ENCODE results near the gene ITGA2.

The ITGA2 gene

DNA sequence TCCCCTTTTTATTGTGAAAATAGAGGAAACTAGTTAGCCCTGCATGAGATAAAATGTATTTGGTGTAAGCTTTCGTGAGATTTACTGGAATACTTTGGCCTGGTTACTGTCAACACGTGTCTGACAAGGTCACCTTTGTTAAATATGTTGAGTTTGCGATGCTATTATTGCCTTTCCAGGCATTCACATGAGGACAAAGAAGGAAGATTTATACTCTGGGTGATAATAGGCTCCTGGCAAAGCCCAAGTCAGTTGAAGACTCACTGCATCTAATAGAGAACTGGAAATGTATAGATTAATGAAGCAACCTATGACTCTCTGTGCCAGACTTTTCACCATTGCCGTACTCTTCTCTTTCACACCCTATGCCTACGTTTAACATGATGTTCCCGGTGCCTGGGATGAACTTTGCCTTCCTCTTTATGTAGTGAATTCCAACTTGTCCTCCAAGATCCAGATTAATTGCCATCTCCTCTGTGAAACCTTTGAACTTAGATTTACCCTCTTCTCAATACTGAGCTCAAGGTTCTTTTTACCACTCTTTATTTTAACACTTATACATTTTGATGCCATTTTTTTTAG lies 33.9 kb downstream of the ITGA2 start:
- no peak for DNase-seq

DNA sequence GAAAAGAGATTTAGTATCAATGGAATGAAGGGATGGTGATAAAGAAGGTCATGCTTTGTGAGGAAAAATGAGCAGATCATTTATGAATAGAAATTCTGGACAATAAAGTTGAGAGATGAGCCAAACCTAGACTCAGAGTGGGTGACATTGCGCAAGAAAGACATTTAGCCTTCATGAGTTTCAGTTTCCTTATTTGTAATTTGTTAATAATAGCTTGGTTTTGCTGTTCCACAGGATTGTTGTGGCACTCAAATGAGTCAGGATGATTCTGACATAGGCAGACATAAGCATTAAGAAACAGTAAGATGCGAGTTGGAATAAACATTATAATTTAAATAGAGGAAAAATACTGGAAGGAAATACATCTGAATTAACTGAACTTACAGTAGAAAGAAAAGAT lies 34.8 kb downstream of the ITGA2 start:
- DNase-seq, result no peak

DNA sequence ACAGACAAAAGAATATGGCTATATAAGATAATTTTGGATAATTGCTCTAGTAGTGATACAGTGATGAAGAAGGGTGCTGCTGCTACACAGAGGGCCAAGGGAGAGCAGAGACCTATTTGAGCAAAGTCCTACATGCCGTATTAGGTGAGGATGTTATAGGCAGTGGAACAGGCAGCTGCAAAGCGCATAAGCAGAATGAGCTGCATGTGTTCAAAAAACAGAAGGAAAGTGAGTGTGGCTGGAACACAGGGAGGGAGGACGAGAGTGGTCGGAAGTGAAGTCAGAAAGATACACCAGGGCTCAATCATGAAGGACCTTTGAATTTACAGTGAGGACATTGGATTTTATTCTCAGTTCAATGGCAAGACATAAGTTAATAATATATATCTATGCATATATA lies 35.4 kb downstream of the ITGA2 start:
- no peak for DNase-seq

DNA sequence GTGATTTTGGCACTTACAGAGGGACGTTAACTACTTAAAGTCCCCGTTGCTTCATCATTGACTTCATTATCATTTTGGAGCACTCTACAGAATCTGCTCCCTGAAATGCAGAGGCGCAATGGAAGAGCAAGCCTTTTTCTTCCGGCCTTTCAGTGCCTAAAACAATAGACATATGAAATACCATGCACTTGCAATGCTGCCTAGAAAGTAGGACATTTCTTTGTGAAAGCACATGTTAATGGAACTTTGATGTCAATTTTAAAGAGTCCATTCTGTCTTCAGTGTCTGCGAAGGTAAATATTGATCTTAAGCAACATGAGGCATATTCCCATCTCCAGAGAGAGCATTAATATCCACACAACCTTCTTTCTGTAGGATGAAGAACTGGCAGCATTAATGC lies 36.3 kb downstream of the ITGA2 start:
- no peak for DNase-seq

DNA sequence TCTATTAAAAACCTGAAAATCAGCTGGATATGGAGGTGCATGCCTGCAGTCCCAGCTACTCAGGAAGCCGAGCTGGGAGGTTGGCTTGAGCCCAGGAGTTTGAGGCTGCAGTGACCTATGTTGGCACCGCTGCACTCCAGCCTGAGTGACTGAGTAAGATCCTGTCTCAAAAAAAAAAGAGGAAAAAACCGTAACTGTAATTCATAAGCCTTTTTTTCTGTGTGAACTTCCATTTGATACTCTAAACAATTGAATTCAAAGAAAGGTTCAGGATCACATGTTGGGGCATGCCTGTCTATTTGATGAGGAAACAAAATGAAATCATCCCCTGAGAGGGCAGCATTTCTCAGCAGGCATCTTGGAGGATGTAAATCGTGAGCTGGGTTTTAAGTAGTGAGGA lies 38.8 kb downstream of the ITGA2 start:
- no peak for DNase-seq

DNA sequence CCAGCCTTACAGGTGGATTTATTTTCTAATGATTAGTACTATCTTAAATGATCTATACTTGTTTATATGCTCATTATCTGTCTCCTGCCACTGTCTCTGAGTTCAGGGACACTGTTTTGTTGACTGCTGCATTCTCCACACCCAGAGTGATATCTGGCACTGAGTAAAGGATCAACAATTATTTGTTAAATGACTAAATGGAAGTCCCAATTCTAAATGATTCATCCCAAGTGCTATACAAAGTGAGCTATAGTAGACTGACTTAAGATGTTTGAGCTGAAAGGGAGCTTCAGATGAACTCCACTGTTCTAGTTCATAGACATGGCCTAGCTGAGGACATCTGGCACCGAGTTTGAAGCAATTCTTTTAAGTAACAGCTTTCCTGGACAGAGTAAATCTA lies 40.5 kb downstream of the ITGA2 start:
- DNase-seq, result no peak

DNA sequence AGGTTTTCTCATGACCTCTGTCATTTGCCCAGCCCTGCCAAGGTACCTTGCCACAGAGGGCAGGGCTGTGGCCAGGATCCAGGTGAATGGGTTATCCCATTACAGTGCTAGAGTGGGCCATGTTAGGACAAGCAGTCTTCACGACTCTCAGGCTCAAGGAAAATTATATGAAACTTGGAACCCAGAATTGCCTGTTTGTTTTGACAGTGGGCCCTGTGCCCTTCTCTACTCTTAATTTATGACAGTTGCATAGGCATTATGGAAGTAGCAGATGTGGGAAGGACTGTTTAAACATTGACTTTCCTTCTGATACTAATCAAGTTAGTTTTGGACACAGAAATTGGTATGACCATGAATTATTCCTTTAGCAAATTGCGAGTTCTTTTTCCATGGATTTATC lies 41.7 kb downstream of the ITGA2 start:
- no peak for DNase-seq

DNA sequence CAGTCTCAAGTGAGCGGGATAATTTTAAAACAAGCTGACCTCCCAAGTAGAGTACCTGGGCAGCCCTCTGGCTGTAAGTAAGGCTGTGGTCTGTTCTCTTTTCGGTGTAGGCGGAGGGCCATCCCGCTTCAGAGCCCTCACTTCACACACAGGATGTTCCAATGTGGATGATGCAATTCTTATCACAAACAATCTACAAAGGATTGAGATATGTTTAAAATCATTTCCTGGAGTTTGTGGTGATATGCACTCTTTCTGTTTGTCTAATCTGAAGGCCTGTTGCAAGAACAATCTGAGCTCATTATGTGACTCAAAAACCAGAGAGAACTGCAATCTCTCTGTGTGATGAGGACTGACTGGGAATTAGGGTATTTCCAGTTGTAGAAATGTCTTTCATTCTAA lies 42.5 kb downstream of the ITGA2 start:
- DNase-seq, result no peak

DNA sequence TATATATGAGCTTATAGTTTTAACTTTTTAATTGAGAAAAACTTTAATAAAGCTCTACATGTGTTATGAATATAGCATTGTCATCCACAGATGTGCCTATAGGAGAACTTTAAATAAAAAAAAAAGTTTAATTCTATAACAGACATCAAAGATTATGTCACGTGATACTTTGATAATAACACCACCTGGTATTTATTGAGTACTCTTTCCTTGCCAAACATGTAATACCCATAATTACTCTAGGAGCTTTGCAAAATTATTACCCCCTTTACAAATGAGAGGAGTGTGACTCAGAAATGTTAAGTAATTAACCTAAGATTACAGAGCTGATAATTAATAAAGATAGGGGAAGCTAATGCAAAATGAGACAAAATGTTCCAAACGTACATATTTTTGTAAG lies 43.0 kb downstream of the ITGA2 start:
- no peak for DNase-seq

DNA sequence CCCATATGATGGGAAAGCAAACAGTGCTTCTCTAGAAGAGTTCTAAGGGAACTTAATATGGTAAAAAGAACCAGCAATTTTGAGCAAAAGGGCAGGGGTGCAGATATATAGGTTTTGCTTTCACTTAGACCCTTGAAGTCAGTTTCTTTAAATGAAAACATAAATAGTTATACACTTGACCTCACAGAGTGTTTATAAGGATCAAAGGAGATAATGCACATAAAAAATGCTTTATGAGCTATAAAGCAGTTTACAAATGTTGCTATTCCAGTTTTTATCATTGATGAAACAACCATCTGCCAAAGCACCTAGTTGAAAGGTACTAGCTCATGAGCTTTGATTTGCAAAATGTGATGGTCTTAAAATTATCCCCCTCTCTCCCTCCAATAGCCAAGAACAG lies 45.7 kb downstream of the ITGA2 start:
- no peak for DNase-seq

DNA sequence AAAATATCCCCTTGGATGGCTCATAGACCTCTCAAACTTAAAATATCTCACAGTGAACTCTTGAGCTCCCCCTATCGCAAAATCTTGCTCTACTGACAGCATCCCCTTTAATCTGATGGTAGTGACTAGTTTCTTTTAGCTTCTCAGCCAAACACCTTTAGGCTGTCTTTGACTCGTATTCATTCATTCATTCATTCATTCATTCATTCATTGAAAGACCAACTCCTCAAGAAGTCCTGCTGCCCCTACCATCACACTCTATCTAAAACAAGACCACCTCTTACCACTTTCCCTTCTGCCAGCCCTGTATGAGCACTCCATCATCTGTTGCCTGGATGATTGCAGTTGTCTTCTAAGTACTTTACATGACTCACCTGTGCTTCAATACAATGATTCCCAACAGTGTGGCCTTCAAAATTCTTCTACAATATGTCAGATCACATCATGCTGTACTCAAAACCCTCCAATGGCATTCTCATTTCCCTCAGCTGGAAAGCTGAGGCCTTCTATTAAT lies 46.8 kb downstream of the ITGA2 start:
- DNase-seq, result no peak

DNA sequence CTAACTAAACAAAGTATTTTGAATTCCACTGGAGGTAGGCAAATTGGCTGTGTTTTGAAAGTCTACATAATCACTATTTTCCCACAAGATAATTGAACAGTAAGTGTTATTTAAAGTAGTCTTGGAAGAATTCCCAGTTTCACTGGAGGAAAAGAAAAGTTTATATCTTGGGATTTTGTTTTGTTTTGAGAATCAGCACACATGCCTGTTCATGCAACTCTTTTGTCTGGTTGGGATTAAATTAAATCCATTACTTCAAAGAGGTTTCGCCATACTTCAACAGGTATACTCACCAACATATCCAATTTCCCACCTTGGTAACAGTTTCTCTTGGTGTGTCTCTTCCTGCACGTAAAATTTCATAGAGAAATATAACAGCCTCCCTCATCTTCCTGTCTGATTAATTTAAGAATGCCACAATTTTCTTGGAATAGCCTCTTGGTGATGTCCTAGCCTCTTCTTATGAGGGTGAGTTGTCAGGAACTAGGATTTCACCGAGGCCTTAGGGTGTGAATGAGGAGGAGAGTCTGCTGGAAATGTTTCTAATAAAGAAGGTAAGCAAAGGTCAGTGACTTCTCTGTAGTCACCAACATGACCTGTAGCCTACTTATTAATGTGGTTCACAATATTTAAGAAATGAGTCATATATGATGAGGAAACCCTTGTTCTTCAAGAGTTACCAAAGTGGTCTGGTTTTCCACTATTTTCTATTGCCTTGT lies 48.1 kb downstream of the ITGA2 start:
- no peak for DNase-seq

DNA sequence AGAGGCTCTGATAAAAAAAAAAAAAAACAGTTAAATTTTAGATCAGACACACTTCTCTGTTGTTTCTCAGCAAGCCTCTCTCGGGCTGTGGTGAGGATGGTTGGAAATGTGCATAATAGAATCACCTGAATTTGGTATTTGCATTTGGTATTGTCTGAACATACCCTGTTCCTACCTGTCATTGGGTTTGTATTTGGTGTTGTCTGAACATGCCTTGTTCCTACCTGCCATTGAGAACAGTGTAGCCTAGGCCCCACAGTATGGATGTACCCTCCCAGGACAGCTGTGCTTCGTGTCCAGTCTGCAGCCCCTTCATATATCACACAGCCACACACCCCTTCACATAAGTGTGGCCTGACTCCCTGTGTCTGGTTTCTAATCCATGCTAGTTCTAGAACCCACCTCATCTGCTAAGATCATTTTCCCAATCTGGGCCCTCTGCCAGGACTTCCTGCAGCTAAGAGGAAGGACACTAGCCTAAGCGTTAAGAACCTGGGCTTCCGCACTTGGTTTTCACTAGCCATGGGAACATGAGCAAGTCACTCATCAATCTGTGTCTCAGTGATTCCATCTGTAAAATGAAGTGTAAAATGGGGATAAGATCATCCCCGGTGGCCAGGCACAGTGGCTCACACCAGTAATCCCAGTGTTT lies 49.2 kb downstream of the ITGA2 start:
- no peak for DNase-seq

DNA sequence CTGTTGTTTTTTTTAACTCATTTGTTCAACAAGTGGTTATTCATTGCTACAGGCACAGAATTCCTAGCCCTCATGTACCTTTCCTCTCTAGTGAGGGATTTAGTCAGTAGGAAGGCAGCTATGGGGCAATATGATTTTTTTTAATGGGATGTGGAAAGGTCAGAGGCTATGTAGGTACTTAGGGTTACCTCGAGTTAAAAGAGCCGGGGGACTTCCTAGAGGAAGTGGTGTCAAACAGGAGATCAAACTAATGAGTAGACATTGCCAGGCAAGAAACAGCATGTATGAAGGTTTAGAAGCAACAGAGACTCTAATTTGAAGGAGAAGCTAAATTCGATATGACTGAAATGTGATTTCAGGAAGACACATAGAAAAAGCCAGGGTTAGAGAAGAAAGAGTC lies 50.7 kb downstream of the ITGA2 start:
- DNase-seq, result no peak

DNA sequence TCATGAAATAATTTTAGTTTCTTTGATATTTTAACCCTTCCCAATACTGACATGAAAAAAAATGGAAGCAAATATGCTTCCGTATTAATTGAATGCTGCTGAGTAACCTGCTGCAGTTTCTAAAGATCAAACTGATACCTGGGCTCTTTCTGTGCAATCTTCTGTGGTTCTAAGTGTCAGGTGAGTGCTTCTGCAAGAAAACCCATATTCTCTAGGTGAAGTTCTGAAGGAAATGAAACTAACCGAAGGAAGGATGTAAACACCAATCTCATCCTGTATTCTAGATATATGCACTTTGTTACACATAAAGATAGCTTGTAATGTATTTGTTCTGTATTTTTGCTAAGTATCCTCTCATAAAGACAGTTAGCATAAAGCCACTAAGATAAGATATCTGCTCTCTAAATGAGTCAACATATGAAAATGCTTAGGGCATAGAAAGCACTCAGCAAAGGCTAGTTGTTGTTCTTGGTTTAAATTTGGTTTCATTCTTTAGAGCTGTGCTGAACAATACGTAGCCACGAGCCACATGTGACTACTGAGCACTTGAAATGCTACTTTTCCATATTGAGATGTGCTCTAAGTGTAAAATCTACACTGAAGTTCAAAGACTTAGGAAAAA lies 52.0 kb downstream of the ITGA2 start:
- no peak for DNase-seq

DNA sequence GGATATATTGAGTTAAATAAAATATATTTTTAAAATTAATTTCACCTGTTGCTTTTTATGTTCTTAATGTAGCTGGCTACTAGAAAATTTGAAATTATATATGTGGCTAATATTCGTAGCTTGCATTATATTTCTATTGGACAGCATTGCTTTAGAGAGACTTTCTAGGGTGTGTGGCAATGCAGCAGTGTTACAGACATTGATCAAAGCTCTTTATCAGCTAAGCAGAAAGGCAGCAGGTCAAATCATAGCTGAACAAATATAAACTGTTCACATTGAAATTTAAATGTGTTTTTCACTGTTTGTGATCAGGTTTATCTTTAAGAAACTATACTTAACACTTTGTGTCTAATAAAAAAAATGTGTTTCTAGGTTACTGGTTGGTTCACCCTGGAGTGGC lies 52.6 kb downstream of the ITGA2 start:
- no peak for DNase-seq

DNA sequence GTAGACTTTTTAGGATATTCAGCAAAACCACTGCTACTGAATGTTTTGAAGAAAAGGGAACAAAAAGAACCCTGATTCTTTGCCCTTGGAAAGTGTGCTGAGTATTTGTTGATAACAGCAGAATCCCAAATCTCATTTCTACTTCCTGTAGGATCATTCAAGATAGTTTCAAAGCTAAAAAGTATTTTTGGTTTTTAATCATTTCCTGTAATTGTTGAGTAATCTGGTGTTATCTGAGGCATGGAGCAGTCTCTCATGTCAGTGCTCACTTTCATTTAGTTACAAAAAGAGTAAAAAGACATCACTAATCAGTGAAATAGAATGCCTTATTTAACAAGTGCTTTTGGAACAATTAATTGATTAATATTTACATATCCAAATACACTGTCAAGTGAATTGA lies 56.1 kb downstream of the ITGA2 start:
- no peak for DNase-seq

DNA sequence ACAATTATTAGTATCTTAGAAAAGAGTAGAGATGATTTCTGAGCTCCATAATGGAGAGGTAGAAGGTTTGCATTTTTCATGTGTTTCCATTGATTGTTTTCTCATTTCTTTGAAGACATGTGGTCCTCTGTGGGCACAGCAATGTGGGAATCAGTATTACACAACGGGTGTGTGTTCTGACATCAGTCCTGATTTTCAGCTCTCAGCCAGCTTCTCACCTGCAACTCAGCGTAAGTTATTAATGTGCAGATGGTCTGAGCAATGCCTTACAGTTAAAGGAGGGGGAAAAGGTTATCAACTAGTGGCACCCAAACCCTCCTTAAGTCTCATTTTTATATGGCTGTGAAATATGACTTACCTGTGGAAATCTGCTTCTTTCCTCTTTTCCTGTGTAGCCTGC lies 59.1 kb downstream of the ITGA2 start:
- DNase-seq, result no peak

DNA sequence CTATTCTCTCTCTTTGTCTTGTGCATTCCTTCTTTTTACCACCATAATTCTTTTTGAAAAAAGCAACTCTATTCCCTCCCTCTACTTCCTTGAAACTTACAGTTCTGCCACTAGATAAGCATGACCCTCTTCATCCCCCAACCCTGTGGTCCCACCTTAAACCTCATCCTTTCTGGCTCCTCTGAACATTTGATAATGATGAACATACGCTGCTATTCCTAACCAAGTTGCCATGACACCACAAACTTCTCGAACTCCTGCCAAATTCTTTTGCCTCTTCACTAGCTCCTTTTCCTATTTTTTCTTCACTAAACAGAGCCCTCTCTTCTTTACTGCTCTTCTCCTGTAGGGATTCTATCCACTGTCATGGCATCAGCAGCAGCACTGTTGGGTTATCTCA lies 63.3 kb downstream of the ITGA2 start:
- no peak for DNase-seq

DNA sequence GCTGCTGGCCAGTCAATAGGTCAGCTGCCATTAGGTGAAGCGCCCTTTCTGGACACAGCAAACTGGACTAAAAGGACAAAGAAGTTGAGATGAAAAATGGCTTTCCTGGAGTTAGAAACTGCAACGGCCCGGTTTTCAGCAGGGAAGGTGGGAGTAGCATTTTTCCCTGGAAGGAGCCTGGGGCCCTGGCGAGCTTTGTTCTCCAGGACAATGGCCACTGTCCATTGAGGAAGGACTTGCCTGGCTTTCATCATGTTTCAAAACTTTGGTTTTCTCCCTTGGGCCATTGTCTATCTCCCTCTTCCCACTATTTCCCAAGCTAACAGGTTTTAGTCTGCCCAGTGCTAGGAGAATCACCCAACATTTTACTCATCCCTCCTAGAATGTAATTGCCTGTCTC lies 64.2 kb downstream of the ITGA2 start:
- no peak for DNase-seq

DNA sequence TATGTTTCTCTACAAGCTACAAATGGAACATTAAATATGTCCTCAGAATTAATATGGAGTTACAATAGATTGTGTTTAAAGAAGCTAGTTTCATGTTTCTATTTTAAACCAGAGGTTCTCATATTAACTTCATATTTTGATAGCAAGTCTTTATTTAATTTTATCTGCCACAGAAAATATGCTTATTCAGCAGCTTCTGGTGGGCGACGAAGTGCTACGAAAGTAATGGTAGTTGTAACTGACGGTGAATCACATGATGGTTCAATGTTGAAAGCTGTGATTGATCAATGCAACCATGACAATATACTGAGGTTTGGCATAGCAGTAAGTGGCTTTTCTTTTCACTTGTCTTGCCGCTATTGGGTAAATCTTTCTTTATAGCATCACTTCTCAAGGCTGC lies 66.2 kb downstream of the ITGA2 start:
- no peak for DNase-seq

DNA sequence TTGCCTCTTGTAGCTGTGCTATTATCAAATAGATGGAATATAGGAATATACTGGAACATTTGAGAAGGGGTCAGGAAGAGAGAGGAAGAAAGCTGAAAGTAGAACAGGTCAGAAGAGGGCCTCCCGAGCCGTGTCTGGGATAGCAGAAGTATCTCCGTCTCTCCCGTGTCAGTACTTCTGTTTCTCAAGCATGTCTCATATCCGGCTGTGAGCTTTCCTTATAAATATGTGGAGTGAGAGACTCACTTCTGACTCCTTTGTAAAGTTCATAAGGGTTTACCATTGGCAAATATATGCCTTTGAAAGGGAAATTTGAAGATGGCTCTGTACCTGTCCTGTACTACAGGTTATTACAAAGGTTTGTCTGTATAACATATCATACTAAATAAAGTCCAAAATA lies 70.1 kb downstream of the ITGA2 start:
- no peak for DNase-seq

DNA sequence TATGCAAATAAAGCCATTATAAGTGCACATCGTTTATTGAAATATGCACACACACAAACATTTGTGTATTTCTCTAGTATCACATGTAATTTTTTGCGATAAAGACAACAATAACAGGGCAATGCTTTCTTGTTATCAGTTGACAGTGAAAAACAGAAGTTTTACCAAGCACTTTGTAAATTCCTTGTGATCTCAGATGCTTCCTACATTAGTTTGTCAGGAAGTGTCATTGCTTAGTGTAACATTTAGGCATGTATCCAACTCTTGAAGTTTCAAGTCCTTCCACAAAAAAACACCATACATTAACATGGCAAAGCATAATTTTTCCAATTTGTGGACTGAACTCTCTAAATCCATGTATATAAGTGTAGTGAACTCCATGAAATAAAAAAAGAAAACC lies 74.0 kb downstream of the ITGA2 start:
- DNase-seq, result no peak

DNA sequence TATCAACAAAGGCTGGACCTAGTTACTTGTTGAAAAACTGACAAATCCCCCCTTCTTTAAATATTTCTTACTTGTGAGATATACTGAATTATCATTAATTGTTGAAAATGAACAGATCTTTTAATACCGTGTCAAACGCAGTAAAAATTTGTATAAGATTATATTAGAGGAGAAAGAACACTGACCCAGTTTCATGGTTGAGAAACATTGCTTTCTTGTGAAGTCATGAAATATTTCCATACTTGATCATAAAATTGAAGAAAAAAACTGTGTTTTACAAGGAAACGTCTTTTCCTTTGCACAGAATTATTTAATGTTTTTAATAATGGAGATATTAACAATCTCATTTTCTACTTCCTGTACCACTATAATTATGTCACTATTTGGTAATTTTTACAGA lies 74.6 kb downstream of the ITGA2 start:
- no peak for DNase-seq
